Lower leg skin (tissue), 4 donors: Measurements from ENCODE around the gene MPHOSPH8. TPM values are rescaled to one million over a fixed set of nuclear protein-coding genes. Genes with fewer than 3 reads are reported as not detected.

Source experiments
- DNase-seq, 2 donors: peaks; one replicate each; pipeline ENCODE4 v3.0.0-alpha.2; 2019; ENCODE audit warnings: low spot score in 2 of 2
- H3K4me3 ChIP-seq: fragments of 200-600 bp; sonication (generic); 2 replicates; pipeline ENCODE4 v1.5.1; 2017; ENCODE audit warnings: mild to moderate bottlenecking, low read depth; ENCODE audit not compliant: poor library complexity, severe bottlenecking
- CTCF ChIP-seq, 3 donors: fragments of 450-650 bp; IDR thresholded peaks; one replicate each; pipeline ENCODE4 v1.5.1; 2016; ENCODE audit warnings: antibody characterized with exemption in 3 of 3, mild to moderate bottlenecking in 3 of 3, moderate library complexity in 2 of 3
- POLR2A ChIP-seq, 2 donors: fragments of 450-650 bp; IDR thresholded peaks; one replicate each; pipeline ENCODE4 v1.6.1; 2016 to 2017; ENCODE audit warnings: antibody characterized with exemption in 2 of 2, mild to moderate bottlenecking in 1 of 2, moderate library complexity in 1 of 2
- WGBS, 2 donors: methylation state at CpG; one replicate each; pipeline ENCODE4 v1.1.5; 2018; 5-methylcytosine and 5-hydroxymethylcytosine counted together
- intact Hi-C: fragments of 100-400 bp; cut with DNase I; formaldehyde crosslinking; loops from one replicate; pipeline ENCODE4 v1.15.0; 2023; ENCODE audit warnings: low total_unique reads
- total RNA-seq, 4 donors: library from RNA; depleted of rRNA; stranded (reverse); fragments of >200 nt; gene quantifications; one replicate each; pipeline ENCODE4 v1.1.0, GENCODE V29; 2016

The MPHOSPH8 gene
- total RNA-seq, 4 donors from 2014 or later = 18.6 to 30.1 (median 25.6) TPM

GRCh38 chr13:19668778-19669177 lies 35.3 kb downstream of the MPHOSPH8 start:
- no peak overlapping the region for H3K4me3 ChIP-seq
- TF ChIP-seq POLR2A (IDR thresholded peaks at IDR 0.05) = no peak
- TF ChIP-seq CTCF (IDR thresholded peaks at IDR 0.05) = no peak
- intact Hi-C loops = no loop called here
- DNase-seq = no peak
- 89 to 90% methylated on average over 9 of the region's 9 CpGs for WGBS, 2 donors

GRCh38 chr13:19670147-19670546 lies 36.7 kb downstream of the MPHOSPH8 start:
- H3K4me3 ChIP-seq = no peak overlapping the region
- DNase-seq = no peak
- WGBS, 2 donors = 66 to 69% methylated on average over 3 of the region's 3 CpGs
- intact Hi-C loops = no loop called here
- TF ChIP-seq POLR2A (IDR thresholded peaks at IDR 0.05) (no peak), CTCF (IDR thresholded peaks at IDR 0.05) (no peak)

GRCh38 chr13:19672990-19673389 lies 39.5 kb downstream of the MPHOSPH8 start:
- no peak overlapping the region for H3K4me3 ChIP-seq
- TF ChIP-seq POLR2A (IDR thresholded peaks at IDR 0.05) = no peak
- no peak for TF ChIP-seq CTCF (IDR thresholded peaks at IDR 0.05)
- DNase-seq = no peak
- intact Hi-C loops = no loop called here
- WGBS, 2 donors = 46 to 52% methylated on average over 5 of the region's 5 CpGs

- DNase-seq = no peak
- TF ChIP-seq CTCF (IDR thresholded peaks at IDR 0.05) (no peak), POLR2A (IDR thresholded peaks at IDR 0.05) (no peak)
- WGBS, 2 donors = 92 to 93% methylated on average over 11 of the region's 11 CpGs
- intact Hi-C loops = no loop called here
- no peak overlapping the region for H3K4me3 ChIP-seq
Observed at GRCh38 chr13:19673473-19674430, 40.3 kb downstream of the MPHOSPH8 start.

- WGBS, 2 donors = 89 to 91% methylated on average over 10 of the region's 10 CpGs
- DNase-seq = no peak
- no peak overlapping the region for H3K4me3 ChIP-seq
- no peak for TF ChIP-seq POLR2A (IDR thresholded peaks at IDR 0.05)
- no peak for TF ChIP-seq CTCF (IDR thresholded peaks at IDR 0.05)
- intact Hi-C loops = no loop called here
Observed at GRCh38 chr13:19674898-19675297, 41.4 kb downstream of the MPHOSPH8 start.
